HUES64 (cell line): Measurements from ENCODE around the gene ZBTB40.

Experiments used
- H3K27ac ChIP-seq: 2 replicates; pipeline ENCODE4 v1.7.0; 2013; ENCODE audit warnings: low read depth, low read length, inconsistent platforms
- H3K27me3 ChIP-seq: 2 replicates; pipeline ENCODE4 v1.6.1; 2013; ENCODE audit warnings: mild to moderate bottlenecking, low read length; ENCODE audit not compliant: insufficient read depth
- H3K36me3 ChIP-seq: 2 replicates; pipeline ENCODE4 v1.6.1; 2013; ENCODE audit warnings: mild to moderate bottlenecking, low read length; ENCODE audit not compliant: insufficient read depth
- H3K4me1 ChIP-seq: 2 replicates; pipeline ENCODE4 v1.6.1; 2013; ENCODE audit warnings: mild to moderate bottlenecking, low read length, moderate library complexity; ENCODE audit not compliant: insufficient read depth
- H3K4me3 ChIP-seq: 2 replicates; pipeline ENCODE4 v1.5.1; 2013; ENCODE audit warnings: mild to moderate bottlenecking, low read length, moderate library complexity
- H3K9ac ChIP-seq: 2 replicates; pipeline ENCODE4 v1.6.1; 2013; ENCODE audit warnings: mild to moderate bottlenecking, low read depth, low read length
- H3K9me3 ChIP-seq: 2 replicates; pipeline ENCODE4 v1.6.1; 2013; ENCODE audit warnings: low read depth, low read length; ENCODE audit not compliant: insufficient read depth
- WGBS: fragments of 150-250, 120-280 bp; methylation state at CpG from one replicate; pipeline ENCODE4 v1.1.7; 2013; ENCODE audit warnings: missing lambda C conversion rate; 5-methylcytosine and 5-hydroxymethylcytosine counted together

The ZBTB40 gene

DNA sequence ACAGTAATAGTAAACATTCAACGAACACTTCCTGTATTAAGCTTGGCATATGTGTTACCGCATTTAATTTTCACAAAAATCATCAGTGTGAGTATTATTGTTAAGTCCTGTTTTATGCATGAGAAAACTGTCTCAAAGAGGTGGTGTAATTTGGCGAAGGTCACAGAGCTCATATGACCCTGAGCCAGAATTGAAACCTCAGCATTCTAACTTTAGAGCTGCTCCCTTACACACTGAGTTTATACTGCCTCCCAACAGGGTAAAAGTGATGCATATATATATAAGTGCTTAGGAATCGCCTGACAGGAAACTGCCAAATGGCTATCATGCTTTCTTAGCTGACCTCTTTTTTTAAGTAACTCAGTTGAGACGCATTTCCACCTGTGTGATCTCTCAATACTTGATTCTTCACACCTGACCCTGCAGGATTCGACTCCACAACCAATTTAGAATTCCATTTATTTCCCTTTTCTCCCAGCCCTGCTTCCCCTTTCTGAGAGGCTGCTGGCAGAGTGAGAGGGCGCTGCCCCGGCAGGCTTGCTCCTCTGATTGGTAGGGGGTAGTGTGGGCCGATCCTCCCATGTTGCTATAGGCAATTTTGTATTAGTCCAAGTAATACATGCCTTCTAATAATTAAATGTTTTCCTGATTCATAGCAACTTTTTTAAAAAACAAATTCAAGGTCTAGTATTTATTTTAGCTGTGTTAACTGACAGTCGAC is 40.5 kb downstream of the ZBTB40 start:
- H3K9ac ChIP-seq, result no peak overlapping the region
- H3K36me3 ChIP-seq, result peaks cover 18% of the 10 kb centered on the region
- 92% methylated on average over 7 of the region's 10 CpGs for WGBS
- no peak overlapping the region for H3K4me3 ChIP-seq
- H3K27me3 ChIP-seq, result no peaks in the 10 kb centered on the region
- peaks cover 35% of the 10 kb centered on the region for H3K4me1 ChIP-seq
- H3K27ac ChIP-seq, result no peak overlapping the region
- no peaks in the 10 kb centered on the region for H3K9me3 ChIP-seq

DNA sequence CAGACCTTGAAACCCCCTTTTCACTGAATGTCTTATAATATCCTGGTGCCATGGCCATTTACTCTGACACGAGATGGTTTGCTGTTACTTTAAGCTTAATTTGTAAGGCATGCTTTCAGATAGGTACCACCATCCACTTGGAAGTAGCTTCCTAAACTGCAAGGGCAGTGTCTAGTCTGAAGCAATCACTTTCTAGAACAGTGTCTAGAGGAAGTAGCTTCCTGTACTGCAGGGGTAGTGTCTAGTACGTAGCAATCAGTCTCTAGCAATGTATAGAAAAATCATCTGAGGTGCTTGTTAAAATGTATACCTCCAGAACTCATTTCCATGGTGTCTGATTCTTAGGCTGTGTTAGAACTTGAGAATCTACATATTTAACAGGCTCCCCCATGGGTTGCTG is 42.5 kb downstream of the ZBTB40 start:
- 96% methylated on average over 2 of the region's 2 CpGs for WGBS
- no peak overlapping the region for H3K27ac ChIP-seq
- no peaks in the 10 kb centered on the region for H3K9me3 ChIP-seq
- H3K4me3 ChIP-seq, result no peak overlapping the region
- H3K4me1 ChIP-seq, result peaks cover 26% of the 10 kb centered on the region
- H3K27me3 ChIP-seq, result peaks cover 6% of the 10 kb centered on the region; the same call in 1 of the 2 replicates
- H3K36me3 ChIP-seq, result peaks cover 18% of the 10 kb centered on the region
- H3K9ac ChIP-seq, result no peak overlapping the region

DNA sequence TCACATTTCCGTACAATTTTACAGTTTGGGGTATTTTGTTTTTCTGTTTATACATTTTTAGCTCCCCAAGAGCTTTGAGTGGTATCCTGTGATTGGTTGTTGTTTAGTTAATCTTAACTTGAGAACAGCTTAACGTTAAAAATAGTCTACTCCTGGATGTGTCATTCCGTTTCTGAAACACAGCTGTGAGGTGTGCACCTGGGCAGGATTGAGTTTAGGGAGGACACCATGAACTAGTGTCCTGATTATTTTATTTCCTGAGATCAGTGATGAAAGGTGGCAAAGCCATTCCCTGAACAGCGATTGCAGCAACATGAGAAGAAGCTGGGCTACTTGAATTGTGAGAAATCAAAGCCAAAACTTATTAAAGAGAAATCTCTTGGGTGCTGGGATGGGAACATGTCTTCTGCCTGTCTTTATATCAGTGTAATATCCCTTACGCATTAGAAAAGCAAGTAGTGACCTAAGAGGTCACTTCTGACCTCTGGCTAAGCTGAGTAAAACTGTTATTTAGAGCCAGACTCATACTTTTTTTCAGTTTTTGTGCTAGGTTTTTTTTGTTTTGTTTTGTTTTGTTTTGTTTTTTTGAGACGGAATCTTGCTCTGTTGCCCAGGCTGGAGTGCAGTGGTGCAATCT is 43.4 kb downstream of the ZBTB40 start:
- peaks cover 18% of the 10 kb centered on the region for H3K36me3 ChIP-seq
- H3K9me3 ChIP-seq, result no peaks in the 10 kb centered on the region
- no peak overlapping the region for H3K9ac ChIP-seq
- no peak overlapping the region for H3K4me3 ChIP-seq
- no peak overlapping the region for H3K27ac ChIP-seq
- H3K4me1 ChIP-seq, result peaks cover 29% of the 10 kb centered on the region
- peaks cover 8% of the 10 kb centered on the region; the same call in 1 of the 2 replicates for H3K27me3 ChIP-seq
- WGBS, result 95% methylated on average over 6 of the region's 6 CpGs

DNA sequence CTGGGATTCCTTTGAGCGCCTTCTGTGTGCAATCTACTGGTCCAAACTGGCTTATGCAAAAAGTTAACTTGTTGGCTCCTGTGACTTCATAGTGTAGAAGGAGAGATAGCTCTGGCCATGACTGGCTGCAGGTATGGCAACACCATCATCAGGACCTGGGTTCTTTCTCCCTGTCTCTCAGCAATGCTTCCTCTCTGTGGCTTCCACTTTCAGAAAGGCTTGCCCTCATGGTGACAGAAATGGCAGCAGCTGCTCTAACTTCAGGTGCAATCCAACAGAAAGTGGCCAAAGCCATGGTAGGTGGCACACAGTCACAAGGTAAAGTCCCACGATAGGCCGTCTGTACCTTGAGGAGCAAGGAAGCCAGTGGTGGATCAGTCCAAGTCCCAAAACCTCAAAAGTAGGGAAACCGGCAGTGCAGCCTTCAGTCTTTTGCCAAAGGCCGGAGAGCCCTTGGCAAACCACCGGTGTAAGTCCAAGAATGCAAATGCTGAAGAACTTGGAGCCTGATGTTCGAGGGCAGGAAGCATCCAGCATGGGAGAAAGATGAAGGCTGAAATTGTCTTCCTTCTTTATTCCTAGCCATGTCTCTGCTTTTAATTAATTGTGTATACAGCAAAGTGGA is 45.0 kb downstream of the ZBTB40 start:
- Histone ChIP-seq H3K9ac (no peak overlapping the region), H3K4me1 (peaks cover 25% of the 10 kb centered on the region), H3K4me3 (no peak overlapping the region), H3K27me3 (peaks cover 8% of the 10 kb centered on the region; the same call in 1 of the 2 replicates), H3K9me3 (no peaks in the 10 kb centered on the region), H3K36me3 (peaks cover 18% of the 10 kb centered on the region), H3K27ac (no peak overlapping the region)
- WGBS, result 95% methylated on average over 7 of the region's 7 CpGs

DNA sequence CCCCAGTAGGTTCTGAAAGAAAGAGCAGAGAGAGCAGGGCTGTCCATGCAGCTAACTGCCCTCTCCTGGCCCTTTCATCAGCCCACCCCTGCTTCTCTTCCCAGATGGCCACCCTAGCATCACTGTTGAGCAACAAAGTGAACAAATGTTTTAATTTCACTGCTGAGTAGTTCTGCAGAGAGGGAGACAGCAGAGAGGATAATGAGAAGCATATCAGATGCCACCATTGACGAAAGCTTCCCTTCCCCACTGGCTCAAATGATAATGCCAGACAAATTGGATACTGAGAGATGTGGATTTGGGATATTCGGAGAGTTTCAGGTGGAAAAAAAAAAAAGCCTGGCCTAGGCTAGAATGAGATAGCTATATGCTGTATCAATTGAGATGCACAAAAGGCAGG is 46.8 kb downstream of the ZBTB40 start:
- Histone ChIP-seq H3K27me3 (peaks cover 8% of the 10 kb centered on the region; the same call in 1 of the 2 replicates), H3K9me3 (no peaks in the 10 kb centered on the region), H3K36me3 (peaks cover under 1% of the 10 kb centered on the region; the same call in 1 of the 2 replicates), H3K4me1 (peaks cover 20% of the 10 kb centered on the region), H3K4me3 (no peak overlapping the region), H3K9ac (no peak overlapping the region), H3K27ac (no peak overlapping the region)
- WGBS, result 85% methylated on average over 2 of the region's 2 CpGs

DNA sequence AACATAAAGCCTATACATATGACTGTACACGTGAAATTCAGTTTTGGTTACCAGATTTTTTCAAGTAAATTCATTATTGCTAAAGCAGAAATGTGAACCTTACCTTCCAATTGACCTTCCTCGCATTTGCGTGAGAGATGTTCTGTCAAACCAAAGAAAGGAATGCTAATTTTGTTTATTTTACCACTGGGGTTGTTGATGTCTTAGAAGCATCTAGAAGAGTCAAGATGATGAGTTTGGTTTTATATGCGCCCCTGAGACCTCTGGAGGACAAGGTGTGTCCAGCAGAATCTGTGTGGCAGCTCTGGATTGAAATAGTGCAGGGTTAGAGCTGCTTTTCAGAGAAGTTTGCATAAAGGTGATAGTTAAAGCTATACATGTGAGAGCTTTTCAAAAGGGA is 48.4 kb downstream of the ZBTB40 start:
- 47% methylated on average over 4 of the region's 4 CpGs for WGBS
- Histone ChIP-seq H3K9ac (no peak overlapping the region), H3K27me3 (peaks cover 8% of the 10 kb centered on the region; the same call in 1 of the 2 replicates), H3K4me1 (peaks cover 20% of the 10 kb centered on the region), H3K36me3 (no peaks in the 10 kb centered on the region; the same call in 1 of the 2 replicates), H3K4me3 (no peak overlapping the region), H3K27ac (no peak overlapping the region), H3K9me3 (no peaks in the 10 kb centered on the region)

DNA sequence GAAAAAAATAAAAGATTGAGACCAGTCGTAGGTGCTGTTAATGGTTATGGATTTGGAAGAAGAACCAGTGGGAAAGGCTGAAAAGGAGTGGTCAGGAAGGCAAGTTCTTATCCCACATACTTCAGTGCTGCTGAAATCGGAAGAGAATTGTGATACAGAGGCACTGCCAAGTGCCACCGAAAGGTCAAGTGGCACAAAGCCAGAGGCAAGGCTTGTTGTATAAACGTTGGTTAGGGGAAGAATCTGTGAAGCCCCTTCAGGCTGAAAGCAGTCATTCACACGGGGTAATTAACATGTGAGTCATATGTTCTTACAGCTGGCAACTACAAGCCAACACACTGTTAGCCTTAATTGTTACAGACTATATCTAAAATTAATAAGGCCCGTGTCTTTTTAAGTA is 48.8 kb downstream of the ZBTB40 start:
- Histone ChIP-seq H3K36me3 (no peaks in the 10 kb centered on the region; the same call in 1 of the 2 replicates), H3K4me1 (peaks cover 20% of the 10 kb centered on the region), H3K4me3 (no peak overlapping the region), H3K9ac (no peak overlapping the region), H3K27me3 (peaks cover 8% of the 10 kb centered on the region; the same call in 1 of the 2 replicates), H3K9me3 (no peaks in the 10 kb centered on the region), H3K27ac (no peak overlapping the region)
- WGBS, result 45% methylated on average over 5 of the region's 6 CpGs

DNA sequence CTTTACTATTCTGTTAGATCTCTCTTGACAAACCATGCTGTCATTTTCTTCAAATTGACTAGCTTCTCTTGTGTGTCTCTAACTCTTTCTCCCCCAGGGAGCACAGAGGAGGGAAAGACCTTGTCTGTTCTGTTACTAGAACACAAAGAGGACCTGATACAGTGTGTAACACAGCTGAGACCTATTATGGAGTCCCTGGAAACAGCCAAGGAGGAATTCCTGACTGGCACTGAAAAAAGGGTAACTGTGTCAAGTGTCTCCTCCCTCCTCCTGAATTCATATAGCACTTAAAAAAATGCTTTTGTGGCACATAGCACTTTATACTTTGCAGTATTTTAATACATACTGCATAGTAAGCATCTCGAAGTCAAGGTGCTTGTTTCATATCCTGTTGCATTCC is 50.6 kb downstream of the ZBTB40 start:
- WGBS, result 97% methylated on average over 1 of the region's 1 CpG
- Histone ChIP-seq H3K9me3 (no peaks in the 10 kb centered on the region), H3K27ac (no peak overlapping the region), H3K4me1 (peaks cover 20% of the 10 kb centered on the region), H3K9ac (no peak overlapping the region), H3K27me3 (peaks cover 8% of the 10 kb centered on the region; the same call in 1 of the 2 replicates), H3K4me3 (no peak overlapping the region), H3K36me3 (peaks cover 16% of the 10 kb centered on the region)

DNA sequence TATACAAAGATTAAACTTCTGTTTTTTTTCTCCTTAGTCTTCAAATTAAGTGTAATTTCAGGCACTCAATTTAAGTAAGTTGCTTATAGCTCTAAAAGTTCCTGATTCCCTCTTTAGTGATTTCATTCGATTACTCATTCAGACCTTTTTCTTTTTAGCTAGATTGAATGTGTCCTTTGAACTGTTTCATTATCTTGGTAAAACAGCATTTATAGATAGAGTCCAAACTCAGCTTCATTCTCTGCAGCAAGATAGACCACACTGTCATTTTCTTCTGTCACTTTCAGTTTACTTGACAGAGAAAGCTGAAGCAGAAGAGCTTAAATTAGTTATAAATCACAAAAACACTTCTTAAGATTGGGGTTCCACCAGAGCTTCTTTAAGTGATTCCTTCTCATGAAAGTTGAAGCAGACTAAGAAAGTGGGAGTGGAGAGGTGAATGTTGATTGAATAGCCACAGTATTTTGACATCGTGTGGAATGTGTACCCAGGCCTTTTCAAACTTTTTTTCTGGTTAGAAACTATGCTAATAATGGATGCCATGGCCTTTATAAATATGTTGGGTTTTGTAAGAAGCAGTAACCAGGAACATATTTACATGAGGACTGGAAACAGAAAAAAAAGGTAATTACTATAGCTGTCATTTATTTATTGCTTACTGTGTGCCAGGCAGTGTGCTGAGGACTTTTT is 52.2 kb downstream of the ZBTB40 start:
- H3K4me1 ChIP-seq, result peaks cover 19% of the 10 kb centered on the region
- 85% methylated on average over 2 of the region's 2 CpGs for WGBS
- H3K27ac ChIP-seq, result no peak overlapping the region
- H3K27me3 ChIP-seq, result peaks cover 5% of the 10 kb centered on the region; the same call in 1 of the 2 replicates
- H3K9me3 ChIP-seq, result no peaks in the 10 kb centered on the region
- H3K36me3 ChIP-seq, result peaks cover 32% of the 10 kb centered on the region
- no peak overlapping the region for H3K4me3 ChIP-seq
- no peak overlapping the region for H3K9ac ChIP-seq

DNA sequence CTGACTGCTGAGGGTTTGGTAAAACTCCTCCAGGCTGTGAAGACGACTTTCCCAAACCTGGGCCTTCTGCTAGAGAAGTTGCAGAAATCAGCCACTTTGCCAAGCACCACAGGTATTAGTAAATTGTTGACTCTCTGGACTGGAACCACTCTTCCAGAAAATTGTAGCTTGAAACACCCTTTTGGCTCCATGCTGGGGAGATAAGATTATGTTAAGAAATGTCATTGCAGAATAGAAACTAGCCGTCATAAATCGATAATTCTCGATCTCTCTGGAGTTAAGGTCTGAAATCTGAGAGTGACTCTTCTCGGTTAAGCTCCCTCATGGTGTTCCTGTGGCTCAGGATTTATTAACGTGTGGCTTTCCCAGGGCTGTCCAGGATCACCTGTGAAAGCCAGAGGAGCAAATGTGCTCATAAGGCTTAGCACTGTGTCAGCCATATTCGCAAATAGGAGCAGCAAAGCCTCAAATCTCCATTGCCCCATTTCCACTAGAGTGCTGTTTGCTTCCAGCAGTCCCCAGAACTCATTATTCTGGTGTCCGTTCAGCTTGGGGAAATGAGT is 54.6 kb downstream of the ZBTB40 start:
- H3K4me3 ChIP-seq, result no peak overlapping the region
- no peaks in the 10 kb centered on the region for H3K9me3 ChIP-seq
- peaks cover 55% of the 10 kb centered on the region for H3K36me3 ChIP-seq
- H3K27ac ChIP-seq, result no peak overlapping the region
- H3K27me3 ChIP-seq, result no peaks in the 10 kb centered on the region
- H3K9ac ChIP-seq, result no peak overlapping the region
- H3K4me1 ChIP-seq, result no peaks in the 10 kb centered on the region
- 94% methylated on average over 8 of the region's 8 CpGs for WGBS
